Activated CD8-positive, alpha-beta memory T cell treated with anti-CD3 and anti-CD28 coated beads, Interleukin-2, amount 50 U/mL, for 24 hours (primary cell): ENCODE results near the gene ZNF280D.
"Not testable (repeated sequence)": the region's sequence is repeated elsewhere in the genome, so short reads cannot be mapped to it uniquely, and the experiment has no call there.

Source experiments
- DNase-seq: peaks from one replicate; pipeline ENCODE4 v3.0.0-alpha.2; 2020; ENCODE audit errors: extremely low read depth

ZNF280D gene

GRCh38 chr15:56733136-56734012 lies at the start of gene ZNF280D:
Gene ZNF280D, minus strand, starts transcription at chr15:56733509. Its CDS starts 26,400 bp downstream, at chr15:56707109.
- peak; percentile 55 for DNase-seq

GRCh38 chr15:56782306-56782705 lies 49.0 kb upstream of the ZNF280D start:
- no peak for DNase-seq

- DNase-seq, result no peak
These were observed 48.4 kb upstream of the ZNF280D start for GRCh38 chr15:56781666-56782065.

- DNase-seq, result not testable (repeated sequence)
These were observed 46.9 kb upstream of the ZNF280D start for GRCh38 chr15:56780102-56780725.

- DNase-seq, result not testable (repeated sequence)
These were observed 46.1 kb upstream of the ZNF280D start for GRCh38 chr15:56779449-56779848.

- no peak for DNase-seq
These were observed 45.5 kb upstream of the ZNF280D start for GRCh38 chr15:56778761-56779160.

GRCh38 chr15:56776839-56777238 lies 43.5 kb upstream of the ZNF280D start:
- DNase-seq, result no peak

GRCh38 chr15:56775641-56776040 lies 42.3 kb upstream of the ZNF280D start:
- no peak for DNase-seq

GRCh38 chr15:56774356-56774755 lies 41.0 kb upstream of the ZNF280D start:
- no peak for DNase-seq

GRCh38 chr15:56772868-56773639 lies 39.7 kb upstream of the ZNF280D start:
- no peak for DNase-seq

GRCh38 chr15:56770173-56770572 lies 36.9 kb upstream of the ZNF280D start:
- DNase-seq, result no peak

GRCh38 chr15:56767315-56767714 lies 34.0 kb upstream of the ZNF280D start:
- DNase-seq, result no peak

GRCh38 chr15:56765251-56765650 lies 31.9 kb upstream of the ZNF280D start:
- no peak for DNase-seq

- no peak for DNase-seq
These were observed 30.0 kb upstream of the ZNF280D start for GRCh38 chr15:56763141-56763895.

- DNase-seq, result no peak
These were observed 26.9 kb upstream of the ZNF280D start for GRCh38 chr15:56760186-56760585.

- DNase-seq, result no peak
These were observed 26.1 kb upstream of the ZNF280D start for GRCh38 chr15:56759450-56759845.

- no peak for DNase-seq
These were observed 25.6 kb upstream of the ZNF280D start for GRCh38 chr15:56758770-56759449.

- DNase-seq, result no peak
These were observed 24.6 kb upstream of the ZNF280D start for GRCh38 chr15:56757875-56758274.

- no peak for DNase-seq
These were observed 21.6 kb upstream of the ZNF280D start for GRCh38 chr15:56754772-56755370.

- DNase-seq, result no peak
These were observed 19.7 kb upstream of the ZNF280D start for GRCh38 chr15:56752986-56753385.

- no peak for DNase-seq
These were observed 16.7 kb upstream of the ZNF280D start for GRCh38 chr15:56749982-56750381.
